ENCODE measurements around the gene USP2. TPM values are rescaled to one million over a fixed set of nuclear protein-coding genes. Genes with fewer than 3 reads are reported as not detected.
A peak's percentile ranks its signal among the peaks of the same experiment; 100 is the strongest.

Gene USP2
- 1.6 and 2.0 TPM in 2 replicates for total RNA-seq

- no peaks in the 10 kb centered on the region for H3K36me3 ChIP-seq (ENCODE audit: control insufficient read depth, insufficient read depth, low read length)
- H3K4me3 ChIP-seq (ENCODE audit: low read depth, low read length) = peak within 1 kb of the TSS; percentile 33
- H3K27me3 ChIP-seq (ENCODE audit: control insufficient read depth, insufficient read depth, low read length) = no peaks in the 10 kb centered on the region
- peak; percentile 80 for DNase-seq (ENCODE audit: low read depth)
- TF ChIP-seq CTCF (IDR thresholded peaks at IDR 0.05; ENCODE audit: insufficient read depth, low read length, poor library complexity, severe bottlenecking) = peak; percentile 87
Observed at GRCh38 chr11:119381181-119381988, at the start of gene USP2. USP2 (minus strand) TSS chr11:119381690; CDS start chr11:119373480, 8,210 bp downstream.

GRCh38 chr11:119427279-119427678 is 45.8 kb upstream of the USP2 start:
- no peak for TF ChIP-seq CTCF (IDR thresholded peaks at IDR 0.05; ENCODE audit: insufficient read depth, low read length, poor library complexity, severe bottlenecking)
- DNase-seq (ENCODE audit: low read depth) = no peak
- peaks cover 24% of the 10 kb centered on the region for H3K27me3 ChIP-seq (ENCODE audit: control insufficient read depth, insufficient read depth, low read length)
- no peaks in the 10 kb centered on the region for H3K36me3 ChIP-seq (ENCODE audit: control insufficient read depth, insufficient read depth, low read length)
- H3K4me3 ChIP-seq (ENCODE audit: low read depth, low read length) = no peak overlapping the region

- Histone ChIP-seq H3K27me3 (ENCODE audit: control insufficient read depth, insufficient read depth, low read length) (peaks cover 32% of the 10 kb centered on the region), H3K4me3 (ENCODE audit: low read depth, low read length) (no peak overlapping the region), H3K36me3 (ENCODE audit: control insufficient read depth, insufficient read depth, low read length) (no peaks in the 10 kb centered on the region)
- no peak for DNase-seq (ENCODE audit: low read depth)
- TF ChIP-seq CTCF (IDR thresholded peaks at IDR 0.05; ENCODE audit: insufficient read depth, low read length, poor library complexity, severe bottlenecking) = no peak
Observed at GRCh38 chr11:119426142-119426541, 44.7 kb upstream of the USP2 start.

- DNase-seq (ENCODE audit: low read depth) = no peak
- H3K36me3 ChIP-seq (ENCODE audit: control insufficient read depth, insufficient read depth, low read length) = no peaks in the 10 kb centered on the region
- no peak overlapping the region for H3K4me3 ChIP-seq (ENCODE audit: low read depth, low read length)
- no peak for TF ChIP-seq CTCF (IDR thresholded peaks at IDR 0.05; ENCODE audit: insufficient read depth, low read length, poor library complexity, severe bottlenecking)
- peaks cover 37% of the 10 kb centered on the region for H3K27me3 ChIP-seq (ENCODE audit: control insufficient read depth, insufficient read depth, low read length)
Observed at GRCh38 chr11:119424775-119425174, 43.3 kb upstream of the USP2 start.

- TF ChIP-seq CTCF (IDR thresholded peaks at IDR 0.05; ENCODE audit: insufficient read depth, low read length, poor library complexity, severe bottlenecking) = no peak
- no peak overlapping the region for H3K4me3 ChIP-seq (ENCODE audit: low read depth, low read length)
- no peak for DNase-seq (ENCODE audit: low read depth)
- H3K36me3 ChIP-seq (ENCODE audit: control insufficient read depth, insufficient read depth, low read length) = no peaks in the 10 kb centered on the region
- H3K27me3 ChIP-seq (ENCODE audit: control insufficient read depth, insufficient read depth, low read length) = peaks cover 33% of the 10 kb centered on the region
Observed at GRCh38 chr11:119424276-119424675, 42.8 kb upstream of the USP2 start.

Measured in kidney epithelial cell (primary cell).